Keratinocyte (primary cell): Measurements from ENCODE around the gene MIF.

Experiments used
- CTCF ChIP-seq, 3 experiments: IDR thresholded peaks in 1 of 3; conservative IDR thresholded peaks in 1 of 3; optimal IDR thresholded peaks in 1 of 3; 2 replicates in 2 of 3; 3 replicates in 1 of 3; pipeline versions ENCODE3 to v1.5.1; 2011; ENCODE audit warnings: low read length in 3 of 3, mild to moderate bottlenecking in 3 of 3, moderate library complexity in 2 of 3, control low read depth in 1 of 3, inconsistent platforms in 1 of 3; ENCODE audit not compliant: insufficient read depth in 2 of 3; ENCODE audit errors: extremely low read depth in 1 of 3
- EZH2 ChIP-seq: IDR thresholded peaks from one replicate; pipeline ENCODE4 v1.6.1; 2012; ENCODE audit warnings: inconsistent platforms, mild to moderate bottlenecking, low read length, moderate library complexity

GRCh38 chr22:23898006-23898974, 4.1 kb downstream of the MIF start:
- TF ChIP-seq CTCF (optimal IDR thresholded peaks at IDR 0.05 in 1 of 3, IDR thresholded peaks at IDR 0.05 in 1 of 3, conservative IDR thresholded peaks at IDR 0.05 in 1 of 3; ENCODE audit: extremely low read depth in 1 of 3, insufficient read depth in 2 of 3, low read length in 3 of 3): no peak
- no peak for TF ChIP-seq EZH2
